ENCODE measurements around the gene PPM1F.
"Not testable (repeated sequence)": the region's sequence is repeated elsewhere in the genome, so short reads cannot be mapped to it uniquely, and the experiment has no call there.

PPM1F gene

DNA sequence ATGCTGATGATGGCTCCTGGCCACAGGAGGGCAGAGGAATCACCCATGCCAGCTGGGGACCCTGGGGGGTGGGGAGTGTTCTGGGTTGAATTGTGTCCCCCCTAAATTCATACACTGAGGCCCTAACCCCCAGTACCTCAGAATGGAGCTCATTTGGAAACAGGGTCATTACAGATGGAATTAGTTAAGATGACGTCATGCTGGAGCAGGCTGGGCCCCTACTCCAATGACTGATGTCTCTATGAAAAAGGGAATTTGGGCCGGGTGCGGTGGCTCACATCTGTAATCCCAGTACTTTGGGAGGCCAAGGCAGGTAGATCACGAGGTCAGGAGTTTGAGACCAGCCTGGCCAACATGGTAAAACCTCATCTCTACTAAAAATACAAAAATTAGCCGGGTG, 12.7 kb downstream of the PPM1F start:
- DNase-seq, result not testable (repeated sequence)

DNA sequence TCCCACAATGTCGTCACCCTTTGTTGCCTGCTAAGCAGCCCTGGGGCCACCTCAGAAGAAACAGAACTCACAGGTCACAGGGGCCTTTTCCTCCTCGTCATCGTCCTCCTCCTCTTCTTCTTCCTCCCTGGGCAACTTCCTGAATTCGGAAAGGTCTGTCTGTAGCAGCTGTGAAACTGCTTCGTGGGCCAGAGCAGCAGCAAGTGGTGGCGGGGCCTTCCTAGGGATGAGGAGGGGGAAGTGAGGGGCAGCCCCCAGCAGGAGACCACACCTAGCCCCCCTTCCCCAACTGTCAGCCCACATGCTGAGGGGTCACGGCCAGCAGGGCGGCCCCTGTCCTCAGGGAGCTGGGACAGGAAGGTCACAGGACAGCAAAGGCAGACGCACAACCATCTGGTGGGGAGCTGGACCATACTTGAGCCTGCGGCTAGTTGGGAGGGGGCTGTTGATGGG, 13.2 kb downstream of the PPM1F start:
- DNase-seq, result no peak

DNA sequence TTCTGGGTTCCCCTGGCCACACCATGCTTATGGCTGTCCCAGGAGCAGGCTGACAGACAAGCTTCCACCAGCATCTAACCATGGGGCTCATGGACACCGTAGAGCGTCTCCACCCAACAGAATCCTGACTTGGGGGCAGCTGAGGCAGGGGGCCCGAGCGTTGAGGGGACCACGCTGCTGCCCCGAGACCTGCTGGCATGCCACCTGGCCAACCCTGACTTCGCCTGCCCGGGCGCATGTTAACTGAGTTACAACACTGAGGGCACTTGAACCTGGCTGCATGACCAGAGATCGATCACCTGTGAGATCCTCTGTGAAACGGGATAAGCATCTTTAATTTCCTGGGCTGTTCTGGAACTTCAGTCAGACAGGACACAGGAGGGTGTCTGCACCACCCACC, 13.7 kb downstream of the PPM1F start:
- no peak for DNase-seq

- peak; percentile 98 for DNase-seq
These were observed 14.4 kb downstream of the PPM1F start for GRCh38 chr22:21938071-21938822.

GRCh38 chr22:21937821-21938070, 14.9 kb downstream of the PPM1F start:
- DNase-seq, result no peak

GRCh38 chr22:21937041-21937820, 15.4 kb downstream of the PPM1F start:
- no peak for DNase-seq

DNA sequence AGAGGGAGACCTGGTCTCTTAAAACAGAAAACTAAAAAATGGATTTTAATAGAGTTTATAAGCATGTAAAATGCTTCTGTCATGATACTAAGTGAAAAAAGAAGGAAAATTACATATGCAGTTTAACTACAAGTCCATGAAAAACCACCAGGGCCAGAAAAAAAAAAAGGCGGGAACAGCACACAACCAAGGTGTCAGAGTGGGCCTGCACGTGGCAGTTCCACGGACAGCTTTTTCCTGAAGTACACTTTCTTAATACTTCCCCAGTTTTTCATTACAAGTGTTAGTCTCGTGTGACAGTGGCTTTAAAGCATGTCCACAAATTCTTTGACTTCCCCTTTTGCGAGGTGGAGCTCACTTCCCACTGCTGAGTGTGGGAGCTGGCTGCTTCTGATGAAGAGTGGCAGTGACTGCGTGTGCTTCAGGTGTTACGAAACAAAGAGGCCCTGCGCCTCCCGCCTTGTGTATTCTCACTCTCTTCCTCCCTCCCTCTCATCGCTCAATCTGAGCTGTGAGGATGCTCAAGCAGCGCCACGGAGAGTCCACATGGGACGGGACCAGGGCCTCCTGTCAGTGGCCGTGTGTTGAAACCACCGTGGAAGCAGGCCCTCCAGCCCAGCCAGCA, 16.4 kb downstream of the PPM1F start:
- DNase-seq, result no peak

DNA sequence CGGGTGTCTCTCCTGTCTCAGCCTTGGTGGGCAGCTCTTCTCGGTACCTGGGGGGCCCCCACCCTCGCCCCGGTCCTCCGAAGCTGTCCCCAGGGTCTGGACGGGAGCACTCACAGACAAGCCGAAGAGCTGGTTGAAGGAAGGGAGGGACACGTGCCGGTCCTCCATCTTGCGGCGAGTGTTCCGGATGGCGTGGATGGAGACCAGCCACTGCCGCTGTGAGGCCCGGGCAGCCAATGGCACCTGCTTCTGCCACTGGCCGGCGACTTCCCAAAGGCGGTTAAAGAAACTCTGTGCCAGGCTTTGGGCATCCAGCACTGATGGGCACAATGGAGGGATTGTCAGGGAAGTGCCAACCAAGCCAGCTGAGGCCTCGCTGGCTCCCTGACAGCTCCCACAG, 18.7 kb downstream of the PPM1F start:
- no peak for DNase-seq

DNA sequence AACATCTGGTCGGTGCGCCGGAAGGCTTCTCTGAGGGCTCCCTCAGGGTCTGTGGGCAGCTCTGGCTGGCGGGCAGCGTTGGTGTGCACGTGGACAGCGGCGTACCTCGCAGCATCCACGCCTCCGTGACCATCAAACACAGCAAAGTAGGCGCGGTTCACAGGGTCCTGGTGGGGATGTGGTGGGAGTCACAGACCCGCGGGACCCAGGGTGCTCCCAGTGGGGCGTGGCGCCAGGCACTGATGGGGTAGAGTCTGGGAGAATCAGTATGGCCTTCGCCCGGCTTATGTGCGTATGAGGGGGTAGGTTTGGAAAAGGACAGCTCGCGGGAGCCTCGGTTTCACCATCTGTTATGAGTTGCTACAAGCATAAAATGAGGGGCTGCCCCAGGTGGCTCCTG, 19.2 kb downstream of the PPM1F start:
- DNase-seq, result no peak

DNA sequence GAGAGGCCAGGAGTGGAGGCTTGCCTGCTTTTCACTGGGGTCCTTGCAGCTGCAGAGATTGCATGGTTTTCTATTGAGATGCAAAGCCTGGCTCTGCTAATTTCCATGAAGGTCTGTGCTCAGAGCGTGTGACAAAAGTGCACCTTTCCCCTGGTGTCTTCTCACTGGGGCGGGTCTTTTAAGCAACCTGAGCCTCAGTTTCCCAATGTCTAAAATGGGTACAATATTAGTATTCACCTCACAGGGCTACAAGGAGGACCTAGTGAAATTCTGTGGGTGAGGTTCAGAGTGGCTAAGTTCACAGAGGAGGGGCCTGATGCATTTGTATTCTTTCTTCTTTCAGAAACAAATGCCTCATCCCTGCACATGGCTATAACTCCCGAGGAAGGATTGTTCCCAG, 20.3 kb downstream of the PPM1F start:
- no peak for DNase-seq

DNA sequence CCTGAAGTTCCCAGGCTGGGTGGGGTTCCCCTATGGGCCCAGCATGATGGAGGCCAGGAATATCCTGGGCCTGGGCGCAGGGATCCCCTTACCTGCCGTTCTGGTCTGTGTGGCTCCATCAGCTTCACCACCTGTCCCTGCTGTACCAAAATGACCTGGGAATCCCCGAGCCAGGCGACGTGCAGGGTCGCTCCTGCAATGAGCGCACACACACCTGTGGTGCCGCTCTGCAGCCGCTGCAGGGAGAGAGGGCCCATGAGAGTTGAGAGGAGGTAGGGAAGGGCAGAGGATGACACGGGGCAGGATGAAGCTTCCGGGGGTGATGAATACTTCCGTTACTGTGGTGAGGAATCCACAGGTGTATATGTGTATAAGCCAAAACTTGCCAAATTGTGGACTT, 21.6 kb downstream of the PPM1F start:
- no peak for DNase-seq

GRCh38 chr22:21929253-21929652, 23.4 kb downstream of the PPM1F start:
- DNase-seq, result no peak

GRCh38 chr22:21928048-21928447, 24.6 kb downstream of the PPM1F start:
- no peak for DNase-seq

GRCh38 chr22:21927174-21927823, 25.3 kb downstream of the PPM1F start:
- no peak for DNase-seq

GRCh38 chr22:21926728-21927127, 25.9 kb downstream of the PPM1F start:
- DNase-seq, result no peak

DNA sequence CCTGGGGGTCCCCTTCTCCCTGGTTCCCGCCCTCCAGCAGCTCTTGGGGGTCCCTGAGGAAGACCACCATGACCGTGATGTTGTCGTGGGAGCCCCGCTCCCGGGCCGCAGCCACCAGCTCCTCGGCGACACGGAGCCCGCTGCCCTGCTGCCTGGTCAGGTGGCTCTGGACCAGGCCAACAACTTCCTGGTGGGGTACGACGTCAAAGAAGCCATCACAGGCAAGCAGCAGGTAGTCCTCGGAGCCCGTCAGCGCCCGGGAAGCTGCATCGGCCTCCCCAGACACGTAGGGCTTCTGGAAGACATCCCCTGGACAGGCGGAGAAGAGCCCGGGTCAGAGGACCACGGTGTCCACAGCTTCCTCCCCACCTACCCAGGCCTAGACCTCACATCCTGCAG, 29.5 kb downstream of the PPM1F start:
- no peak for DNase-seq

DNA sequence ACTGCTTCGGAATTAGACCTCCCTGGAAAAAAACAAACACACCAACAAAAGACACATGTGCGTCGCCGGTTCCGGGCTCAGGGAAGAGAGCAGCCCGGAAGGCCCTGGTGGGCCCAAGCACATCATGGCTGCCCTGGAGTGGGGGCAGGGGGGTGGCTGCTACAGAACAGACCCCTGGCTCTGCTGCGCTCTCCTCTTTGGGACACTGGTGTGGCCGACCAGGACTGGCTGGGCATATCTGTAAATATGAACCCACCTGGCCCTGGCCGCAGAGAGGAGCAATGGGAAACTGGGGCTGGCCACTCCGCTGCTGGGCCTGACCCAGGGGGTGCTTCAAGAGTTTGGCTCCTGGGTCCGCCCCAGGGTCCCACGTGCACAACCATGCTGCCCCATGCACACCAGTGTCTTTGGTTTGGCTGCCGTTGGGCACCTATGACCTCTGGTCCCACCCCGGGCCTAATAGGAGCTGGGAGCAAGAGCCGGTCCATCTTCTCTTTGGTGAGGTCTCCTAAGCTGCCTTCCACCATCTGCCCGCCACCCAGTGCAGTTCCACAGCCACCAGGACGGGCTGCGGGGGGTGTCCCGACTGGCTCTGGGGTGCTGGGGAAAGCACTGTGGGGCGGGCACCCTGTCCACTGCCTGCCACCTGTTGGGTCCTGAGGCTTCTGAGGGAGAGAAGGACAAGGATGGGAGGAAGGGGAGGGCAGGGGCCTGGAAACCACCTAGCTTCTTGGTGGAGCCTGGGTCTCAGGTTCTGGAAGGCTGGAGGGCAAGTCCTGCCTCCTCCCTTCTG, 30.1 kb downstream of the PPM1F start:
- DNase-seq, result no peak

DNA sequence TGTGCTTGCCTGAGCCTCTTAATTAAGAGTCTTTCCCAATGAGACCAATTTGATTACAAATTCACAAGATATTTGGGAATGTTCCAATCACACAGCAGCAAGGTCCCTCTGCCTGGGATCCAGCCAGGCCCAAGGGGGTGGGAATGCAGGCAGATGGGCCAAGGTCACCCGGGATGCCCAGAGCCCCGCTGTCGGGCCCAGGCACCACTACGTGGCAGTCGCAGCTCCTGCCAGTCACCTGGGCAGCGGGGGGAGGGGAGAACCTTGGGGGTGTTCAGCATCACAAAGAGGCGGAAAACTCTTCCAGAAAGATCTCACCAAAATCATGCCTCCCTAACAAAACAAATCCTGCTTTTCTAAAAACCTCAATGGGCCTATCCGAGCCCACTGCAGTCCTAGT, 30.9 kb downstream of the PPM1F start:
- DNase-seq, result no peak

- no peak for DNase-seq
These were observed 31.4 kb downstream of the PPM1F start for GRCh38 chr22:21921184-21921721.

DNA sequence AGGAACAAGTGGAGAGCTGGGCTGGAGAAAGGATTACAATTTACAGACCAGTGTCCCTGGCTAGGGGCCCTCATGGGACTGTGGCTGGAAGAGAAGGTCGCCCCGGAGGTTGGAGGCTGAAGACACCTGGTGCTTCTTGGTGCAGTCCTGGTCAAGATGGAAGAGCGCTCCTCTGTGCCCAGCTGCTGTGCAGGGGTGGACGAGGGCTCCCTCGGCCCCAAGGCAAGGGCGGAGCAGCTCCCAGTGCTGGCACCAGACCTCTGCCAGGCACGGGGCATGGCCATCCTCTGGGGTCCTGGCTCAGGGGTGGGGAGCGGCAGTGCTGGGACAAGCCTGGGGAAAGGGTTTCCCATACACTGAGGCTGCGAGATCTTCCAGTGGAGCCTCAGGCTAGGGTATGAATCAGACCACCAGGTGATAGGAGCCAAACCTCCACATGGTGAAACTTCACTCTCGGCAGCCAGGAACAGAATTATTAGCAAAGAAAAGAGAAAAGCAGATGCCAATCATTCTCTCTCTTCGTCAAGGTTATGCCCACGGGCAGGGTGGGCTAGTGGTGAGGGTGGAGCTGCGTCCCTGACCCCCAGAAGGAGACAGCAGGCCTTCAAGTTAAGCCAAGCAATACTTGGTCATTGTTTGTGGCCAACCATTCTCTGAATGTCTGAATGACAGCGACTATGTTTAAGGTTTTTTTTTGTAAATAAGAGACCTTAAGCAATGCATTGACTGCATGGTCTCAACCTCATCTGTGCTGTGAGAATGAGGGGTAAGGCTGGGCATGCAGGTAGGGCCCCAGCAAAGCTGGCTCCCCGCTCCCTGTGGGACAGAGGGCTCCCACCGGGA, 32.1 kb downstream of the PPM1F start:
- DNase-seq, result no peak

- DNase-seq, result no peak
These were observed 32.9 kb downstream of the PPM1F start for GRCh38 chr22:21919526-21920307.
